HG03103 (cell line): ENCODE data around the gene LEKR1.
"Not testable (repeated sequence)": the region's sequence is repeated elsewhere in the genome, so short reads cannot be mapped to it uniquely, and the experiment has no call there.

Source experiments
- ATAC-seq: cut with Tn5 transposase; IDR thresholded peaks from one replicate; pipeline ENCODE4 v1.9.1; 2021; ENCODE audit warnings: low read depth; ENCODE audit not compliant: unreplicated experiment

Gene LEKR1

DNA sequence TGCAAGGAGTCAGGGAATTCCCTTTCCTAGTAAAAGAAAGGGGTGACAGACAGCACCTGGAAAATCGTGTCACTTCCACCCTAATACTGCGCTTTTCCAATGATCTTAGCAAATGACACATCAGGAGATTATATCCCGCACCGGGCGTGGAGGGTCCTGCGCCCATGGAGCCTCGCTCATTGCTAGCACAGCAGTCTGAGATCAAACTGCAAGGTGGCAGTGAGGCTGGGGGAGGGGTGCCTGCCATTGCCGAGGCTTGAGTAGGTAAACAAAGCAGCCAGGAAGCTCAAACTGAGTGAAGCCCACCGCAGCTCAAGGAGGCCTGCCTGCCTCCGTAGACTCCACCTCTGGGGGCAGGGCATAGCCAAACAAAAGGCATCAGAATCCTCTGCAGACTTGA is 140.2 kb downstream of the LEKR1 start:
- not testable (repeated sequence) for ATAC-seq

DNA sequence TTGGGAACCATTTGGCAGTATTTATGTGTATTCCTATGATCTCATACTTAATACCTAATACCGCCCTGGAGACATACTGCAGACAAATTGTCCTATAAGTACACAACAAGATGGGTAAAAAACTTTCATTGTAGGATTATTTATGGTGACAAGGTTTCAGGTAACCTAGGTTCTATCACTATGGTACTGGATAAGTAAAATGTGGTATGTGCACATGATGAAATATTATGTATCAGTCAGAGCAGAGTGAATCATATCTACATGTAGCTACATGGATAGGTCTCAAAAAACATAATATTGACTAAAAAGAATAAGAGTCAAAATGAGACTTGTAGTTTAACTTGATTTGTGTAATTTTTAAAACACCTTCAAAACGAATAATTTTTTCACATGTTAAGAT is 147.8 kb downstream of the LEKR1 start:
- ATAC-seq: no peak

DNA sequence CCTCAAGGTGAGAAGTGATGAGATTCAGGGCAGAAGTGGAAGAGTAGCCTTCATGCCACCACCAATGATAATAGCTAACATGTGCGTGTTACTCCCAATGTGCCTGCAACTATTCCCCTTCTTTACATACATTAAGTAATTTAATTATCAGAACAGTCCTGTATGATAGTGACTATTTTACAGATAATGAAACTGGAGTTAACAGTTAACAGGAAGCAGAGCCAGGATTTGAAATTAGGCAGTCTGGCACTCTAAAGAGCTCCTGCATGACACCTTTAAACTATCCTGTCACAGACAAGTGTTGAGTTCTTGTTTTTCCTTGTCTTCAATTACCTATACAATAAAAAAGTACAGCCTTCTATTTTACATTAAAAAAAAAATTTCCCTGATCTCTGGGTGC is 148.8 kb downstream of the LEKR1 start:
- no peak for ATAC-seq

DNA sequence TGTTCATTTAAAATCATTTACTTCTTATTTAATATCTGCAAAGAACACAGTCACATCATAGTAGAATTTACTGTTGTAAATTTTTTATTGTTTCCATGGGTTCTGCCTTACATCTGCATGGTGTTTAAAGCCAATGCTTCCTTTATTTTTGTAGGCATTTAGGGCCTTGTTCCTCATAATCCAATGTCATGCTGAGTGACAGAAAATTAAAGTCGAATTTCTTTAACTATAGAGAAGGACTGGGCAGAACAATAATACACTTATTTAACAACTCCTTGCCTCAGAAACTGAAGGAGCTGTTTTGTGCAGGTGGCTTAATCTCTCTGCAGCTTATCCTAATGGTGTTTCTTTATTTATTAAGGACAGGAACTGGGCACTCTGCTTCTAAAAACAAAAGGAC is 149.6 kb downstream of the LEKR1 start:
- no peak for ATAC-seq

DNA sequence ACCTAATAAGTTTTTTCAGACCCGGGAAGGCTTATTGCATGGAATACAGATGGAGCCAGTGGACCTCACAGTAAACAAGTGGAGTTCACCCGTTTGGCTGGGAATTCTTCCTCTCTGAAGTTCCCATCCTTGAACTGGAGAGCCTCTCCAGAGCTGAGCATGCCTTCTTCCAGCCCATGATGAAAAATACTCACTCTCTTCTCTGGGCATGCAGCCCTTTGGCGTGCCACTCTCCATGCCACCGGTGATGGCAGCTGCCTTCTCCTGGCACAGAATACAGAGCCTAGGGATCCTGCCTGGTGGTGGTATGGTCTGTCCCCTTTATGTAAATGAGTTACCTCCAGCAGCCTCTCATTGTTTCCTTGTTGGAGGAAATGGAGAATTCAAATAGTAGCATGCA is 150.8 kb downstream of the LEKR1 start:
- ATAC-seq: no peak

DNA sequence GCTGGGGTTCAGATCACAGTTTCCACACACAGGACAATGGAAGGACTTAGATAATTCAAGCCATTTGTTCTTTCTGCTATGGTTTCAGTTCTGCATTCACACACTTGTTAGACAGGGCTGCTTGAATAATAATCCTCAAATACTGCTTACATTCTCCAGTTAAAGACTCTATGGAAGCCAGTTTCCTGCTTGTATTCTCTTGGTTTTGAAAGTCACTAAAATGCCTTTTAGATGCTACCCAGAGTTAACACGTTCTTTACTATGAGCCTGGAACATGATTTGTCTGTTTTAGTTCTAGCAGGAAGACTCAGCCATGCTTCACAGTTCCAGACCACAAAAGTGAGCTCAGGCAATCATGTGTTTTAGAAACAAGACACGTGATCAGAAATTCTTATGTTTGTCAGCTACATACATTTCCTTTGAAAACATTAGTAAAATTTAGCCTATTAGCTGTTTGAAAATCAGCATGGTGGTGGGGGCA is 152.4 kb downstream of the LEKR1 start:
- peak; percentile 92 for ATAC-seq

DNA sequence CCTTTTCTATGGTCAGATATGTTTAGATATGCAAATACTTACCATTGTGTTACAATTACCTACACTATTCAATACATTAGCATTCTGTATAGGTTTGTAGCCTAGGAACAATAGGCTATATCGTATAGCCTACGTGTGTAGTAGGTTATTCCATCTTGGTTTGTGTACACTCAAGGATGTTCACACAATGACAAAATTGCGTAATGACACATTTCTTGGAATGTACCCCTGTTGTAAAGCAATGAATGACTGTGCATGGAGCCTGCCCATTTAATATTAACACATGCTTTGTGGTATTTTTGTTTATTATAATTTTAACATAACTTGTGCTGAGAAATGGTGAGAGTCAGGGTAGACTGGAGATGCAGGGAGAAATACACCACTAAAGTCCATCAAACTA is 154.9 kb downstream of the LEKR1 start:
- no peak for ATAC-seq

DNA sequence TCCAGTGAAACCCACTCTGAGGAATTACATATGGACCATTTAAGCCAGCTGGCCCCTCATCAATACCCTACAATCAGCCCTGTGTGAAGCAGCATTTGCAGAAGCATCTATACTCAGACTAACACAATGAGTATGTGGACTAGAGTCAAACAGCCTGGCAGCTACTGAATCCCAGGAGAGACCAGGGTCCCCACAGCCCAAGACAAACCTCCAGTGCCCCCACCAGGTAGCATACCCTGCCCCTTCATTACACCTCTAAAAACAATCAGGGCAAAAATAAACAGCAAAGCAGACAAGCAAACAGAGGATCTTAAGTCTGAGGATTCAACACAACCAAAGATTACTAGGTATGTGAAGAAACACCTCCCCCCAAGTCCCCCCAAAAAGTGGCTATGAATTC is 157.4 kb downstream of the LEKR1 start:
- no peak for ATAC-seq

DNA sequence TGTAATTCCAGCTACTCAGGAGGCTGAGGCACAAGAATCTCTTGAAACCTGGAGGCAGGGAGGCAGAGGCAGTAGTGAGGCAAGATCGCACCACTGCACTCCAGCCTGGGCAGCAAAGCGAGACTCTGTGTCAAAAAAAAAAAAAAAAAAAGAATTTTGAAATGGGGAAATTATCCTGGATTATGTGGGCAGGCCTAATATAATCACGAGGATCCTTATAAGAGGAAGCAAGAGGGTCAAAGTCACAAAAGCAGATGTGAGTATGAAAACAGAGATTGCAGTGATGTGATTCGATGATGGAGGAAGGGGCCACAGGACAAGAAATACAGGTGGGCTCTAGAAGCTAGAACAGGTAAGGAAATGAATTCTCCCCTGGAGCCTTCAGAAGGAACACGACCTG is 159.6 kb downstream of the LEKR1 start:
- no peak for ATAC-seq

DNA sequence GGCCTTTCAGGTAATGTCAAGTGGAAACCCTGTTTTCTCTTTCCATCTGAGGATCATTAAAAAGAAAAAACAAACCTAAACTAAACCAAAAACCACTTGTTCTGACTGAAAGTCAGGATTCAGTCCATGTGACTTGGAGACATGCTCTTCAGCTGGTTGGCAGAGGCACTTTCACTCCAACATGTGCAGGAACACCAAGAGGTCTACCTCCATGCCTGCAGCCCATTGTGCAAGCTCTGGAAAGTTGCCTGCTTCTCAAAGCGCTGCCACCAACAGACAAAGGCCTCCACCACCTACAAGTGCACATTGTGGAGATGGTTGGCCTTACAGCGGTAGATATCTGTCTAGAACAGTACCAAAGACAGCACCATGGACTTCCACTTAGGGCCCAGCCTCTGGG is 161.8 kb downstream of the LEKR1 start:
- ATAC-seq: no peak

DNA sequence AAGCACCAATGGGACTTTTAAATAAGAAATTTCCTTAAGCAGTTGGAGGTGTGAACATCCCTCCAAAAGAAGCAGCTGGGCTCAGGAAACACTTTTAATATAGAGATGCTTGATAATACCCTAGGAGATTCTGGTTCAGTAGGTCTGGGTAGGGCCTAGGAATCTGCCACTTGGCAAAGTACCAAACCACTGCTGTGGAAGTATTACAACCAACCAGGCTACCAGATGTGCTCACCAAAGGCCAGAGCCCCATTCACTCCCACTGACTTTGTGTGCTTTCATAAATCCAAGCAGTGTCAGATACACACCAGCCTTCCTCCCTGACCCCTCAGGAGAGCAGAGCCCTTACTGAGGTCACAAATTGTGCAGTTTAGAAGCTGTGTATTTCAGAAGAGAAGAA is 171.2 kb downstream of the LEKR1 start:
- ATAC-seq: no peak

DNA sequence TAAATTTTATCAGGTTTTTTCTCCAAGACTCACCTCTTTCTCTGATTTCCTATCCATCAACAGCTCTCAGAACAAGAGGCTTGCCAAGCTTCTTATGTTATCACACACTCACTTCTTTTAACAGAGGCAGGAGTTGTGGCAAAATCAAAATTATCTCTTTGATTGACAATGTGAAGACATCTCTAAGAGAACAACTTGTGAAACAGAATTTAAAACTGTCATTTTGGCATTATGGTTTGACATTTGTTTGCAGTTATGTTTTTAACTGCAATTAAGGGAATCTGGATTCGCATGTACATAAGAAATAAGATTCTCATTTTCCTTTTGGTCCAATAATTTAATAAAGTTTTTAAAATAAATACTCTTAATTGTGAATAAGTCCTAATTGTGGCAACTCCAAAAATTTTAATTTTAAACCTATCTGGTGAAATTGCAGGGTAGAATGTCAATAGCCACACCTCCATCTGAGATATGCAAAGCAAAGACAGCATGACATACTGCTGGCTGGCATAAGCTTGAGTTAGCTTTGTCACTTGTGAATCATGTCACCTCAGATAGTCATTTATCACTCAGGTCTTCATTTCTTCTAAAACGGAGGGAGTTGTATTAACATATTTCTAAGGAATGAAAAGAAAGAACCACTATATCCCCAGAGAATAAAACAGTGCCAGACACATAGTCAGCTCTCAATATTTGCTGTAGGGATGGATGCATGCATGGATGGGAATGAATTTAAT is 175.2 kb downstream of the LEKR1 start:
- no peak for ATAC-seq

DNA sequence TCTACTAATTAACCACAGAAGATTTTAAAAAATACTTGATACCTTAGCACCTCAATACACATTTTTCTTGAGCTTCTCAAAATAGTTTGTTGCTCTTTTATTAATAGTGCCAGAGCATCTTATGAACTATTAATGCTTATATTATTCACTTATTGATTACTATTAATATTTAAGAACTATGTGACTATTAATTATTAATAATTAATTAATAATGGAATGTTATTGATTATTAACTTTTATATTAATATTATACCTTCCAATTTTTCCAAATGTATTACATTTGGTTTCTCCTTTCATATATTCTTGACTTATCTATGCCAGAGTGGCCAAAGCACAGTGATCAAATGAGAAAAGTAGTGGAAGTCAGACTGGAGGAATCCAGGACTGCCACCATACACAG is 195.5 kb downstream of the LEKR1 start:
- no peak for ATAC-seq

DNA sequence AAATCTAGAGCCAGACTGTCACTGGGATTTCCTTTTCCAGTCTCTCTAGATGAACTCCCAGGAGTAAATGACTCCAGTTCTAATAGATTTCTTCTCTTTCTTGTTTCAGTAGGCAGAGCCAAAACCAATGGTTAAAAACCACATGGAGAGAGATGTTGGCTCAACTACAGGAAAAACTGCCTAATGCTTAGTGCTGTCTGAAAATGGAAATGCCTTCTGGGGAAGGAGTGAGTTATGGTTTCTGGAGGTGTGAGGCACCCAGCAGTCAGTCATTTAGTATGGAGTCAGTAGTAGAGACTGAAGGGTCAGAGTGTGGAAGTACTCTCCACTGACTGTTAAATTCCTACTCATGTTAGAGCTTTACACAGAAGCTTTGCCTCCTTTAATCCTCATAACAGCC is 197.1 kb downstream of the LEKR1 start:
- ATAC-seq: no peak

DNA sequence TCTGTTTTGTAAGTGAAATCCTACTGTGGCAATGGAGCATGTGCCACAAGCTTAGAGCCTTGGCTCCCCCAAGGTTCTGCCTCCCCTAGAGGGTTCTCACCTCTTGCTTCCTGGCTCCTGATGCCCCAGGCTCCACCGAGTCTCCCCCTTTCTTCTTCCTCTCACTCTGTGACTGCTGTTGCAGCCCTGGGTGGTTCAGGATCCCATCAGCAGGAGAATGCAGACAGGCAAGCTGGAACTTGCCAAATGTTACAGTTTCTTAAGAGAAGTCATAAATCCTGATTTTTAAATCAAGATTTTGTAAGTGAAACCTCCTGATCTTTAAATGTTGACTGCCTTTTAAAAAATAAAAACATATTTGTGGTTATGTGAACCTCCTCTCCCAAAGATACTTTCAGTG is 199.9 kb downstream of the LEKR1 start:
- ATAC-seq: no peak

DNA sequence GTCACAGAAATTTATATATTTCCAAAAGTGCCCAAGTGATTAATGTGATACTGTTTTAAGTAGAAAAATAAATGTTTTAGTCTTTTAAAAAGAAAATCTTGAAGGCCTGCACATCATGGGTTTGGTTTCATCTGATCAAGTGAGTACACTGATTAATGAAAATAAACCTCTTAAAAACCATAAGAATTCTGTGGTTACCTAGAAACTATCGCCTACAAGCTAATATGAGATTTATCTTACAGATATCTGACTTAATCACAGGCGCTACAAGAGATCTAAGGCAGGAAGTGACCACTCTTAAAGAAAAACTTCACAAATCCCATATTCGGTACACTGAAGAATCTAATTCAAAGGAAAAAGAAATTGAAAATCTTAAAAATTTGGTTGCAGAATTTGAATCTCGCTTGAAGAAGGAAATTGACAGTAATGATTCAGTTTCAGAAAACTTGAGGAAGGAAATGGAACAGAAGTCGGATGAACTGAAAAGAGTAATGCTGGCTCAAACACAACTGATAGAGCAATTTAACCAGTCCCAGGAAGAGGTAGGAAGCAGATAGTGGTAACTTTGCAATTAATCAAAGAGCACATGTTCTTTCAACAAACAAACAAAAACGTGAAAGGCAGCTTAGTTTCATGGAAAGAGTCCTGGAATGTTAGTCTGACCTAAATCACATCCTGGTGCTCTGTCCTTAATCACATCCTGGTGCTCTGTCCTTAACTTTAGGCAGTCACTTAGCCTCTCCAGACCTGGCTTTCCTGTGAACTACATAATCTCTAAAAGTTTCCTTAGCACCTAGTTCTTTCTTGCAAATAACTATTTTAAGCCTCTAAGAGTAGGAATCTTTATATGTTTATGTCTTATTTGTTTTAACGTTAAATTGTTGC is 201.9 kb downstream of the LEKR1 start:
- ATAC-seq: no peak

DNA sequence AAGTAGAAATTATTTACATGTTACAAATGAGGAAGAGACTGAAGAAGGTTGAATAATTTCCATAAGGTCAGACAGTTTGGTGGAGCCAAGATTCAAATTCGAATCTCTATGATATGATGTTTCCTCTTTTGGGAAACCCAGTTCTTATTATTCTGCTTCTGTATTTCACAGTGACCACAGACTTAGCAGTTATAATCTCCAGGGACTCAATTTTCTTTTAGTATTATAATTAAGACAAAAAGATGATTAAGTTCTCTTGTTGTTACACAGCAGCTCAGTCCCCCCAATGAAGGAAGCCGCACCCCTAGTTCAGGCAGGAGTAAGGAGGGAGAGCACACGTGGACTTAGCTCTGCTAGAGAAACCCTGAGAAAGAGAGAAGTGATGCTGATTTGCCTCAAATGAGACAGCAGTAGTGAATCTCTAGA is 203.2 kb downstream of the LEKR1 start:
- ATAC-seq: peak; percentile 54

DNA sequence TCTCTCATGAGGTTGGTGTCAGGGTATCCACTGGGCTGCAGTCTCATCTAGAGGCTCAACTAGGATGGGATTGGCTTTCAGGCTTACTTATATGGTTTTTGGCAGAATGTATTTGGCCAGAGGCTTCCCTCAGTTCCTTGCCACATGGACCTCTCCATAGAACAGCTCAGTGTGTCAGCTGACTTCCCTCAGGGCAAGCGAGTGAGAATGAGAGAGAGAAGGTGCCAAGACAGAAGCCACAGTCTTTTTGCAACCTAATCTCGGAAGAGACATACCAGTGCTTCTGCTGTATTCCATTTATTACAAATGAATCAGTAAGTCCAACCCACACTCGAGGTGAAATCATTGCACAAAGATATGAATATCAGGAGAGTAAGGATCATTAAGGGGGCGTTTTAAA is 204.6 kb downstream of the LEKR1 start:
- no peak for ATAC-seq

DNA sequence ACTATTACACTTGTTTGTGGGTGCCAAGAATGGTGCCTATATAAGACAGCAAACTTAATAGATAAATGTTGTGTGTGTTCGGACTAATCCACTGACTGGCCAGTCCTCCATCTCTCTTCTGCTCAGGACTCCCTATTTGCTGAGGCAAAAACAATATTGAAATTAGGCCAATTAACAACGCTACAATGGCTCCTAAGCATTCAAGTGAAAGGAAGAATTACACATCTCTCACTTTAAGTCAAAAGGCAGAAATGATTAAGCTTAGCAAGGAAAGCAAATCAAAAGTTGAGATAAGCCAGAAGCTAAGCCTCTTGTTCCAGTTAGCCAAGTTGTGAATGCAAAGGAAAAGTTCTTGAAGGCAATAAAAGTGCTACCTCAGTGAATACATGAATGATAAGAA is 206.8 kb downstream of the LEKR1 start:
- no peak for ATAC-seq

DNA sequence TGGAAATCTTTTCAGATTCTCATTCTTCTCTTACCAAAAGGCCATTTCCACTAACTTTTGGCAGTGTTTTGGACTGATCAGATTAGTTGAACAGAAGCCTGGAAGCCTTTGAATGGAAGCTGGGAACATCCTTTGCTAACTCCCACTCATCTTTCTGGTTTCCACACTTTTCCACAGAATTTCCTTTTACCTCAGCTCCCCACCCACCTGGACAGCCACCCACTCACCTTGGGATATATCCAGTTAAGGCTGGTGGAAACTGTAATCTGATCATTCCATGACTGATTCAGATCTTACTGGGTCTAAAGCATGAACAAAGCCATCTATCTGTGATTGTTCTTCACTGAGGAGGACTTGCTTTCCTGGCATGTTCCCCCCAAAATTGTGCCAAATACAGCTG is 214.3 kb downstream of the LEKR1 start:
- no peak for ATAC-seq

DNA sequence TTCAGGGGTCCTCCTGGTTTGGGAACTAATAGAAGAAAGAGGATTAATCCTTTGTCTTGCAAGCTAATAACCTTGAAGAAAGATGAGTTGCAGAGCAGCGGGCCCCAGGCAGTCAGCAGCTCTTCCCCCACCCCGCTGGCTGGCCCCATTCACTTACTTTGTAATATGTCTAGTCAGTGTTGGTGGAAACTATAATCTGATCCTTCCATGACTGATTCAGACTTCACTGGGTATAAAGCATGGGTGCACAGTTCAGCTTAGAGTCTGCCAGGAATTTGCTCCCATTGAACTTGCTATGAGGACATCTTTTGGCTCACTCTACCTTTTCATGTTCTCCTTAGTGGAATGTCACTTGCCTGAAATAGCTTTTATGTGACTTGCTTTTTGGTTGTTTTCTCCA is 216.1 kb downstream of the LEKR1 start:
- no peak for ATAC-seq

DNA sequence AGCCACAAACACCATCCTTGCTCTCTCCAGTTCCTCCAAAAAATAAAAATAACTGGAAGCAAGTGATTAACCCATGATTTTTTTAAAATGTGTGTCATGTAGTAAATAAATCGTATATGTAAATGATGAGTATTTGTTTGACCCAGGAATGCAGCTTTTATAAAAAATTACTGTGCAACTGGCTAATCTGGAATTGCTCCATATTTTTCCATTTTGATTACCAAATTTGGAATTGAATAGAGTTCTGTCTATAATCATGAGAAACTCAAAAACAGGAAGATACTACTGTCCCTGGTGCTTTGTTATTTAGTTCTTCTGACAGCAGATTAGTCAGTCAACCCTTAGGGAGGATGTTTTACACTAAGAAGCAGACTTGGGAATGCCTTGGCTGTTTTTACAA is 217.6 kb downstream of the LEKR1 start:
- ATAC-seq: no peak
